ENCODE measurements around the gene CGB3. TPM values are rescaled to one million over a fixed set of nuclear protein-coding genes. Genes with fewer than 3 reads are reported as not detected.

CGB3 gene
- total and polyA plus RNA-seq, 10 of the 15 experiments (the other 5 are each of a cell fraction or from before 2014, with no cell fraction given) = not detected

GRCh38 chr19:49071860-49072547 is 47.9 kb upstream of the CGB3 start (continued):
- TF ChIP-seq ZNF384 (IDR thresholded peaks at IDR 0.05; ENCODE audit: borderline replicate concordance, low read depth, low read length) (no peak), ESRRA (IDR thresholded peaks at IDR 0.05; ENCODE audit: low read length) (no peak), JUNB (IDR thresholded peaks at IDR 0.05) (no peak), HDAC6 (IDR thresholded peaks at IDR 0.05; ENCODE audit: unreplicated experiment) (no peak), RUNX3 (IDR thresholded peaks at IDR 0.05; ENCODE audit: low read length) (no peak), IKZF2 (IDR thresholded peaks at IDR 0.05) (no peak)
- TF ChIP-seq, protein P1, sequence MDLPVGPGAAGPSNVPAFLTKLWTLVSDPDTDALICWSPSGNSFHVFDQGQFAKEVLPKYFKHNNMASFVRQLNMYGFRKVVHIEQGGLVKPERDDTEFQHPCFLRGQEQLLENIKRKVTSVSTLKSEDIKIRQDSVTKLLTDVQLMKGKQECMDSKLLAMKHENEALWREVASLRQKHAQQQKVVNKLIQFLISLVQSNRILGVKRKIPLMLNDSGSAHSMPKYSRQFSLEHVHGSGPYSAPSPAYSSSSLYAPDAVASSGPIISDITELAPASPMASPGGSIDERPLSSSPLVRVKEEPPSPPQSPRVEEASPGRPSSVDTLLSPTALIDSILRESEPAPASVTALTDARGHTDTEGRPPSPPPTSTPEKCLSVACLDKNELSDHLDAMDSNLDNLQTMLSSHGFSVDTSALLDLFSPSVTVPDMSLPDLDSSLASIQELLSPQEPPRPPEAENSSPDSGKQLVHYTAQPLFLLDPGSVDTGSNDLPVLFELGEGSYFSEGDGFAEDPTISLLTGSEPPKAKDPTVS (IDR thresholded peaks at IDR 0.05; ENCODE audit: low read depth, low read length) = no peak

DNA sequence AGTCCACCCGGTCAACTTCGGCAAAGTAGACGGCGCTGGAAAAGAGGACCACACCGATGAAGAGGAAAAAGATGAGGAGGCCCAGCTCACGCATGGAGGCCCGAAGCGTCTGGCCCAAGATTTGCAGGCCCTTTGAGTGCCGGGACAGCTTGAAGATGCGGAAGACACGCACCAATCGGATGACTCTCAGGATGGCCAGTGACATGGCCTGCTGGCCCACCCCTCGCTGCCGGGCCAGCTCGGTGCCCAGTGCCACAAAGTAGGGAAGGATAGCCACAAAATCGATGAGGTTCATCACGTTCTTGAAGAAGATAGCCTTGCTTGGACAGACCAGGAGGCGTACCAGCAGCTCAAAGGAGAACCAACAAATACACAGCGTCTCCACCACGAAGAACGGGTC is 46.3 kb upstream of the CGB3 start:
- H3K27me3 ChIP-seq (replicated peaks in 1 of 2; ENCODE audit: control insufficient read depth in 2 of 2, insufficient read depth in 2 of 2, low read length in 1 of 2) = peaks cover 1 to 5% of the 10 kb centered on the region in 2 experiments
- no peak for TF ChIP-seq CHD2 (IDR thresholded peaks at IDR 0.05; ENCODE audit: borderline replicate concordance, low read depth, low read length)
- BruUV-seq (replicated peaks) = no TSS peak
- H3K9me3 ChIP-seq (replicated peaks; ENCODE audit: control insufficient read depth, insufficient read depth, low read length) = no peaks in the 10 kb centered on the region; the same call in 2 of the 3 replicates
- no peak overlapping the region for H3K4me3 ChIP-seq
- H3K4me1 ChIP-seq (ENCODE audit: control insufficient read depth, insufficient read depth, low read length) = no peaks in the 10 kb centered on the region
- ChIA-PET RAD21 (ENCODE audit: unreplicated experiment) (interaction anchor here (1.9 kb wide), 1 partner anchor 138 kb away, joined by 4 read pairs; no protein-coding TSS in a partner anchor), SMC1A (ENCODE audit: uncharacterized antibody, unreplicated experiment) (no interaction called here), CTCF (interaction anchor here (0.6 to 1.4 kb wide), 4 partner anchors 28 to 155 kb away, joined by 3 to 5 read pairs (median 3); no protein-coding TSS in a partner anchor), POLR2A (interaction anchor here (0.6 to 1.3 kb wide), 2 partner anchors 10 to 795 kb away, joined by 4 to 7 read pairs; no protein-coding TSS in a partner anchor)
- H4K20me1 ChIP-seq (ENCODE audit: control insufficient read depth, insufficient read depth) = no peaks in the 10 kb centered on the region
- H3K27ac ChIP-seq (ENCODE audit: control insufficient read depth, insufficient read depth) = no peak overlapping the region
- in situ Hi-C loops (cut with MboI) (no loop called here), intact Hi-C loops (cut with micrococcal nuclease; ENCODE audit: unreplicated experiment) (no loop called here)
- H3K9ac ChIP-seq (ENCODE audit: control insufficient read depth, insufficient read depth, low read length) = no peak overlapping the region
- H2AFZ ChIP-seq (ENCODE audit: control insufficient read depth, low read depth, low read length) = no peak overlapping the region
- DNase-seq (ENCODE audit: low read depth, low spot score) (no peak), ATAC-seq (no peak), FAIRE-seq (no peak)
- no peak overlapping the region for H3K4me2 ChIP-seq (ENCODE audit: control insufficient read depth, insufficient read depth)
- H3K36me3 ChIP-seq (ENCODE audit: control insufficient read depth in 2 of 2, insufficient read depth in 2 of 2, low read length in 1 of 2) = no peaks in the 10 kb centered on the region
- whole genome bisulfite sequencing (ENCODE audit: insufficient coverage, insufficient replicate concordance, low lambda C conversion rate, missing lambda C conversion rate) = 89% methylated on average over 21 of the region's 21 CpGs
- H3K79me2 ChIP-seq (ENCODE audit: control insufficient read depth, insufficient read depth, low read length) = no peaks in the 10 kb centered on the region

All from GM12878 (cell line).